Breast epithelium (tissue), 3 donors: ENCODE measurements around the gene CHKA.

ENCODE experiments used
- CTCF ChIP-seq, 3 donors: fragments of 450-650 bp; IDR thresholded peaks; one replicate each; pipeline ENCODE4 v1.5.1; 2016 to 2017; ENCODE audit warnings: antibody characterized with exemption in 3 of 3, mild to moderate bottlenecking in 3 of 3, moderate library complexity in 3 of 3
- POLR2AphosphoS5 ChIP-seq, 3 donors: sonication (generic); formaldehyde crosslinking; IDR thresholded peaks; one replicate each; pipeline ENCODE4 v1.6.1; 2017; ENCODE audit warnings: antibody characterized with exemption in 3 of 3

GRCh38 chr11:68011051-68011943 lies 109.9 kb downstream of the CHKA start:
- TF ChIP-seq CTCF (IDR thresholded peaks at IDR 0.05), result no peak
- no peak for TF ChIP-seq POLR2AphosphoS5 (IDR thresholded peaks at IDR 0.05)
